Measurements from ENCODE around the gene SOCS7.

Gene SOCS7

DNA sequence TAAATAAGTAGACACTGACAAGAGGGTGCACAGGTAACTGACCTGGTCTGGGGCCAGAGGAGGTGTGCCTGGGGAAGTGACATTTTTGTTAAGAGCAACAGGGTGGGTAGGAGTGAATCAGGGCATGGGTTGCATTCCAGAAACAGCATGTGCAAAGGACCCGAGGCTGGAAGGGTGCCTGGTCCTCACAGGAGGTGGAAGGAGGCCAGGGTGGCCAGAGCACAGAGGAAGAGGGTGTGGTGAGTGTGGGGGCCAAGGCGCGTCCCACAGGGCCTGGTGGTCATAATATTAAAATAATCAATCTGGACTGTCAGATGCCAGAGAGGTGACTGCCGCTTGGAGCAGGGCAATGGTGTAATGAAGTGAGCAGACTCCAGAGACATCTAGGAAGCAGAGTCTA lies 90.9 kb downstream of the SOCS7 start:
- DNase-seq = no peak

DNA sequence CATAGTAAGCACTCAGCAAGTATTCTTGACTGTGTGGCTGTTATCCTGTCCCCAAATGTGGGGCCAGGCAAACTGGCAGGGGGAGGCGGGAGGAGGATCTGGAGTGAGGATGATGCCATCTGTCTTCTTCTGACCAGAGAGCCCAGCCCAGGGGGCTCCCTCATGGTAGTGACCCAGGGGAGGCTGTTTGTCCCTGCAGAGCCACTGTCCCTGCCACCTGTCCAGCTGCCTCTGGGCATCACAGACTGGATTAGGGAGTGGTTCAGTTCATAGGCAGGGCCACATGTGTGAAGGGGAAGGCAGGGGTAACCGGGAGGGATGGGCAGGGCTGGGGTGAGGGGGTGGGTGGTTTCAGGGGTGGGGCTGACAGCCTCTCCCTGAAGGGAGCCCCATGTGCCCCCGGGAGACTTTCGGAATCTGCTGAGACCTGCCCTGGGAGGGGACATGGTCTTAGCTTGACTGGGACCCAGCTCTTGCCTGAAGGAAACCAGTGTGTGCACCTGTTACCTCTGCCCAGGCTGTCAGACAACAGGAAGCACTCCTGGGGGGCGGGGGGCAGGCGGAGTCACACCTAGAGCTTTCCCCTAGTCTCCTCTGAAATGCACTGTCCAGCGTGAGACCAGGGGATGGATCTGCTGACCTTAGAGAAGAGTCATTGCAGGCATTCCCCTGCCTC lies 91.8 kb downstream of the SOCS7 start:
- no peak for DNase-seq

DNA sequence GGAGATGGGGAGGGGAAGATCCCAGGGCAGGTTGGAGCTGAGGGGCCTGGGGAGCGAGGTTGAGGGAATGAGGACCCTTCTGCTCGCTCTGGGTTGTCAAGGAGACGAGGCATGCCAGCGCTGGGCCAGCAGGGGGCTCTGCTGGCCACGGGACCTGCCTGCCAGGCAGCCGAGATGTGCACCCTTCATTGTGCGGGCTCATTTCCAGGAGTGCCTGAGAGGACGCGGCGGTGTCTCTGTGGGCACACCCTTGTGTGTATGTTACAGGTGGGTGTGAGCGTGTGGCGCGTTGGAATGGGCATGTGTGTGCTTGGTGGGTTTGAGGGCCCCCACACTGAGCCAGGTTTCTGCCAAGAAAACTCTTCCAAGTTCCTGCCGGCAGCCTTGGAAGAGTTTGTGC lies 92.5 kb downstream of the SOCS7 start:
- peak; percentile 67 to 77 for DNase-seq

DNA sequence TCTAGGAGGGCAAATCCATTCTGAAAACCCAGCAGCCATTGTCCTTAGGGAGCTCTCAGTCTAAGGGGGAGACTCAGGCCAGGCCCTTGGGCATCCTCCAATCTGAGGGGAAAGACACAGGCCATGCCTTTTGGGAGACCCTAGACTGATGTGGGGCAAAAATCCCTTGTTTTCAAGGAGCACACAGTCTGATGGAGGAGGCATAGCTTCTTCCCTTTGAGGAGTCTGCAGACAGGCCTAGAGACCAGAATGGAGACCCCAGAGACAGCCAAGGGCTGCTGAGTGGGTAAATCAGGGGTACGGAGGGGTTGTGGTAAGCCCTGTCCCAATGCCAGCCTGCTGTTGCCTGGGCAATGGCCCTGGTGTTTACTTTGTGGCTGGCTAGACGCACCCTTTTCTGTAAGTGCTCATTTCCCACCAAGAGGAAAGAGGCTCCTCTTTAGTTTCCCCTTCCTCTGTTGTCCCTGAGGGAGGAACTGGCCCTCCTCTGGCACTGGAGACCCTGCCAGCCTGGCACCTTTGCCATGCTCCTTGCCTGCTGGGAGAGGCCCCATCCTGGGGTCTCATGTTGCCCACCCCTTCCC lies 96.0 kb downstream of the SOCS7 start:
- DNase-seq = no peak

DNA sequence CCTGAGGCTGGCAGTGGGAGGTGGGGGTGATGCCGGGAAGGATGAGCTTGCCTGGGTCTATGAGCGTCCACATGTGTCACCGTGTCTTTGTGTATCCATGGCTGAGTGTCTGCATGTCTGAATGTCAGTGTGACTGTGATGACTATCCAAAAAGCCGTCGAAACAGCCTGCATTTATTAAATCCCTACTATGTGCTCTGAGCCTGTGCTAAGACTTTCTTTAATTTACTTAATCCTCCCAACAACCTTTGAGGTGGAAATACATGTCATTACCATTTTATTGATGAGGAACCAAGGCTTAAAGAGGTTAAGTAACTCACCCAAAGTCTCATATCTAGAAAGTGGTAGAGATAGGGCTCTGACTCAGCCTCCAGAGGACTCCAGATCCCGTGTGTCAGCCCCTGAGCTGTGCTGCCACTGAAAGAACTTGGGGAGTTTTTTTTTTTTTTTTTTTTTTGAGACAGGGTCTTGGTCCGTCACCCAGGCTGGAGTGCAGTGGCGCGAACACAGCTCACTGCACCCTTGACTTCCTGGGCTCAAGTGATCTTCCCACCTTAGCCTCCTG lies 96.6 kb downstream of the SOCS7 start:
- no peak for DNase-seq

DNA sequence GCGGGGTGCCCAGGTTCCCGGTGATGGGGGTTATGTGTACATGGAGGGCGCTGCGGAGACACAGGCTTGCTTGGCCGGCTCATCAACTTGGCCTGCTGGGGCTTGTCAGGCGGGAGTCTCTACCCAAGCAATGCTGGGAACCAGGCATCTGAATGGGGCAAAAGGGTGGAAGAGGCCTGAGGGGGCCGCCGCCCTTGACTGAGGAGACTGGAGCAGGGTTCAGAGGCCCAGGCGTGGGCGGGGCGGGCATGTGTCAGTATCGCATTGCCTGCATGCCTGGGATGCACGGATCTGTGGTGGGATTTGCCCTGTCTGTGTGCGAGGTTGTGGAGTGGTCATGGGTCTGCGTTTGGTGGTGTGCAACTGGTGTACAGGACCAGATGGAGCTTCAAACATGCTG lies 97.7 kb downstream of the SOCS7 start:
- DNase-seq = no peak

DNA sequence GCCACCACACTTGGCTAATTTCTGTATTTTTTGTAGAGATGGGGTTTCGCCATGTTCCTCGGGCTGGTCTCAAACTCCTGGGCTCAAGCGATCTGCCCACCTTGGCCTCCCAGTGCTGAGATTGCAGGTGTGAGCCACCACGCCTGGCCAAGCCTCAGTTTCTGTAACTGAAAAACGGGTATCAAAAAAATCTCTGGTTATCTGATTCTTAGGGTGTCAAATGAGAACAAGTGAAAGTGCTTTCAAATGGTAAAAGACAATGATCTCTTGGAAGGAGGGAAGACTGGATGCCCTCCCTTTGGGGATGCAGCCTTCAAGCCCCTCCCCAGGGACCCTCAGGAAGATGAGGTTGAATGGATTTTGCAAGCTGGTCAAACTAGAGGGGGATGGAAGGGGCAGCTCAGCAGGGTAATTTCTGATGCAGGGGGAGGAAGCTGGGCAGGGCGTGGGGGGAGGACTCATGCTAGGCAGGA lies 98.9 kb downstream of the SOCS7 start:
- no peak for DNase-seq

DNA sequence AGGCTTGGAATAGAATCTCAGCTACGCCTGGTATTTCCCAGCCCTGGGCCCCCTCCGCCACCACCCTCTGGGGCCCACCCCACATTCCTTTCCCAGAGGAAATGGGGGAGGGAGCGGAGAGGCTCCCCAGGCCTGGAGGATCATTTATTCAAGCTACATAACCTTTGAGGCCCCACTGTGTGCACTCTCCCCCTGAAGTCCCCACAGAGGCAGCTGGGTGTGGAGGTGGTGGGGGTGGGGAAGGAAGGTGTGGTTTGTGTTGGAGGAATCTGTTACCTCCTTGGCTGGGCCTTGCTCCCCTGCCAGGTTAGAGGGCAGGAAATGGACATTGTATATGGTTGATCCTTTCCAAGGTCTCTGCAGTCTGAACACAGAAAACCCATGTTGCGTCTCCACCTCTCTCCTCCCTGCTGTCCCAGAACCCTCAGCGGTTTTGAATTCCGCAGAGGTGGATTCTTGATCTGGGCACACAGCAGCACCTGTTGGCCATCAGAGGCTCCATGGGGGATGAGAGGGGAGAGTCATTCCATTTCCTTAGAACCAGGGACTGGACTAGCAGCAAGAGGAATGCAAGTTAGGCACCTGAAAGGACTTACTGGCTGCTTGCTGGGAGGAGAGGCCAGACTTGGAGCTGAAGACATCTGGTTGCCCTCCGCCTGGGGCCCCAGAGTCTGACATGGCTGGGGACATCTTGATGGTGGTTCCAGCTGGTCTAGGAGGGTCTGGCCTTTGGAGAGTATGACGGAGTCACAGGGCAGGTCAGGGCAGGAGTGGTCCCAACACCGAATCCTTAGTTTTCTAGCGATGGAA lies 99.6 kb downstream of the SOCS7 start:
- DNase-seq = peak; percentile 32 to 75

DNA sequence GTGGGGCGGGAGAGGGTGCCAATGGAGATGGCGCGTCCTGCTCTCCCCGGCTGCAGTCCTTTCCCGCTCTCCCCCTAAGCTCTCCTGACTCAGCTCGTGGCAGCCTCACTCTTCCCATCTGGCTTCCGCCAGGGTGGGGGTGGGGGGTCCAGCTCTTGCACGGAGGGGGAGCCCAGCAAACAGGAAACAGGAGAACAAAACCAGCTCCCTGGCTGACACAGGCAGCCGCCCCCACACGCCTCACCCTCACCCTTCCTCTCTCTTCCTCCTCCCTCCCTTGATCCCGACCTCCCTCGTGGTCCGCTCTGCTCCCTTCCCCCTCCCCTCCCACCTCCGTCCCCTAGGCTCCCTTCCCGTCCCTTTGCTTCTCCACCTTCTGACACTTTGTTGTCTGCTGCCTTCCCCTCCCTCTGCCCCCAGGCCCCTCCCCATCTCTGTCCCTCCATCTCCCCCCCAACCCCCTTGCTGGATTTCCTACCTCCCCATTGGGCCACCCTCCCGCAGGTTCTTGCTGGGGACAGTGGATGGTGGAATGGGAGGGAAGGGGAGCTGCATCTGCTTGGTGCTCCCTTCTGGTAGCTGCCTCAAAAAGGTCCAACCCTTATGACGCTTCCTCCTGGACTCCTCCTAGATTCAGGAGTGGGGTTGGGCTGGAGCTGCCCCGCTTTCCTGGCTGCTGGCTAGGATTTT lies 100.3 kb downstream of the SOCS7 start:
- peak; percentile 89 to 93 for DNase-seq

DNA sequence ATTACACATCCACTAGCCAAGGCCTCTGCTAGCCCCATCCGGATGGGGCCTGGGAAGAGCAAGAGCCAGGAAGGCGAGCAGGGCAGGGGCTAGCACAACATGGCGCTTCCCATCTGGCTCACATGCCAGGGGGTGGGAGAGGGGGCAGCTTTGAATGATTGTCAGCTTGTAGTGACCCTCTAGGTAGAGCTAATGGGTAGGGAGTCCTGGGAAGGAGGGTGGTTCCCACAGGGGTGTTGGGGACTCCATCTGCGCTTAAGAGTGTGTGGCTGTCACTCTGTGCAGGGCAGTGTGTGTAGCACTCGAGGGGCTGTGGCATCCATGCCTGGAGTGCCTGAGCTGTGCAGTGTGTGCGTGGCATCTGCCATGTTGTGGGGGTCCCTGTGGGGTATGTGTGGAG lies 101.1 kb downstream of the SOCS7 start:
- DNase-seq = no peak

DNA sequence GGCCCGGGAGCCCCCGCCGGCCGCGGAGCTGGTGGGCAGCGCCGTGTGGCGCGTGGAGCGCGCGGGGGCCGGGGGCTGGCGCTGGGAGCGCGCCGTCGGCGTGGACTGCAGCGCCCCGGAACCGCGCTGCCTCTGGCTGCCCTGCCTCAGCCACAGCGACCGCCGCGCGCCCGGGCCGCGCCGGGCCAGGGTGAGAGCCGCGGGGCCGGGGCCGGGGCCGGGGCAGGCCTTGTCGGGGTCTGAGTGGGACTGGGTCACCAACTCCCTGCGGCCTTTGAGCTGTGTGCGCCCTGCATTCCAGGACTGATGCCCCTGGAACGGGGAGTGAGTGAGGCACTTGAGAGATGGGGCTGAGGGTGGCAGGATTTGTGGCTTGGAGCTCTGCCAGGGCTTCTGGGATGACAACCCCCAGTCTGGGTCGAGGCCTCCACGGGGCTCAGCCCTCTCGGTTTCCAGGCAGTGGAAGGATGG lies 102.3 kb downstream of the SOCS7 start:
- DNase-seq = peak in 1 of 2 experiments; percentile 34

DNA sequence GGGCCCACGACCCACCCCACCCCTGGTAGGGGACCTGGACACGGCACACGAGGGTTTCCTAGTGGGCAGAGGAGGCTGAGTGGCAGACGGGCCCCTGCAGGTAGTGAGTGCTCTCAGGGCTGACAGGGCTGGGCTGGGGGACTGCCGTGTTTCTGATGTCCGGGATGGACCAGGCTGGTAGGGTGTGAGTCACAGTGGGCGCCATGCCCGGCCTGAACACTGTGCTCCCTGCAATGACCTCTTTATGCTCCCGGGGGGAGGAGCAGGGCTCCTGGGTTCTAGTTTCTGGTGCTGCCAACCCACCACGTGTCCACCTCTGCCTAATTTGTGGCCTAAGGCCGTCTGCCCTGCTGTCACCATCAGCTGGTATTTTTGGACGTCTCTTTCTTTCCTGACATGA lies 102.9 kb downstream of the SOCS7 start:
- DNase-seq = no peak
